GM10248 (cell line): ENCODE data around the gene ISG15.

Source experiments
- CTCF ChIA-PET: fragments of 300-600 bp; sonication (Branson Sonifier 250); formaldehyde crosslinking; extraction: SDS; loops from one replicate; lab custom pipeline; 2021; ENCODE audit warnings: antibody characterized with exemption; lab: Yijun Ruan, JAX
- POLR2A ChIA-PET: fragments of 350-650 bp; sonication (Branson Sonifier 250); formaldehyde crosslinking; extraction: SDS; loops from one replicate; lab custom pipeline; 2020; ENCODE audit warnings: antibody characterized with exemption; lab: Yijun Ruan, JAX
- DNase-seq: peaks from one replicate; pipeline ENCODE4 v3.0.0; 2012; ENCODE audit errors: extremely low spot score
- TF ChIP-seq, protein P1 (sequence below): IDR thresholded peaks from 2 replicates; pipeline ENCODE4 v1.5.1; 2012; ENCODE audit warnings: mild to moderate bottlenecking, low read depth; ENCODE audit errors: extremely low read depth, missing control alignments, control extremely low read depth

The ISG15 gene

GRCh38 chr1:1046243-1046642, 32.9 kb downstream of the ISG15 start:
- TF ChIP-seq, protein P1, sequence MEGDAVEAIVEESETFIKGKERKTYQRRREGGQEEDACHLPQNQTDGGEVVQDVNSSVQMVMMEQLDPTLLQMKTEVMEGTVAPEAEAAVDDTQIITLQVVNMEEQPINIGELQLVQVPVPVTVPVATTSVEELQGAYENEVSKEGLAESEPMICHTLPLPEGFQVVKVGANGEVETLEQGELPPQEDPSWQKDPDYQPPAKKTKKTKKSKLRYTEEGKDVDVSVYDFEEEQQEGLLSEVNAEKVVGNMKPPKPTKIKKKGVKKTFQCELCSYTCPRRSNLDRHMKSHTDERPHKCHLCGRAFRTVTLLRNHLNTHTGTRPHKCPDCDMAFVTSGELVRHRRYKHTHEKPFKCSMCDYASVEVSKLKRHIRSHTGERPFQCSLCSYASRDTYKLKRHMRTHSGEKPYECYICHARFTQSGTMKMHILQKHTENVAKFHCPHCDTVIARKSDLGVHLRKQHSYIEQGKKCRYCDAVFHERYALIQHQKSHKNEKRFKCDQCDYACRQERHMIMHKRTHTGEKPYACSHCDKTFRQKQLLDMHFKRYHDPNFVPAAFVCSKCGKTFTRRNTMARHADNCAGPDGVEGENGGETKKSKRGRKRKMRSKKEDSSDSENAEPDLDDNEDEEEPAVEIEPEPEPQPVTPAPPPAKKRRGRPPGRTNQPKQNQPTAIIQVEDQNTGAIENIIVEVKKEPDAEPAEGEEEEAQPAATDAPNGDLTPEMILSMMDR, result no peak
- ChIA-PET CTCF (no interaction called here), POLR2A (no interaction called here)
- DNase-seq, result no peak

DNA sequence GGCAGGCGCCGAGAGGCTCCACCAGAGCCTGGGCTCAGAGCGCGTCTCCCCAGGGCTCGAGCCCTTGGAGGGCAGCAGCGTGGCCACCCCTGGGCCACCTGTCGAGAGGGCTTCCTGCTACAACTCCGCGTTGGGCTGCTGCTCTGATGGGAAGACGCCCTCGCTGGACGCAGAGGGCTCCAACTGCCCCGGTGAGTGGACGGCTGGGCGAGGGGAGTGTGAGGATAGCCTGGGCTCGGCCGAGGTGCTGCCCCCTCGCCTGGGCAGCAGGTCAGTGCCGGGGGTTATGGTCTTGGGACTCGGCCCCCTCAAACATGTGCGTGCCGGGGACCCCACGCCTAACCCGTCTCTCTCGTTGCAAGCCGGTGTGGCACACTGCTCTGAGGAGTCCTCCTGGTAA, 33.5 kb downstream of the ISG15 start:
- no peak for DNase-seq
- CTCF ChIA-PET, result interaction anchor here (1.0 to 1.4 kb wide), 2 partner anchors 17 to 46 kb away, joined by 3 read pairs; no protein-coding TSS in a partner anchor
- POLR2A ChIA-PET, result no interaction called here
- TF ChIP-seq, protein P1, result no peak

DNA sequence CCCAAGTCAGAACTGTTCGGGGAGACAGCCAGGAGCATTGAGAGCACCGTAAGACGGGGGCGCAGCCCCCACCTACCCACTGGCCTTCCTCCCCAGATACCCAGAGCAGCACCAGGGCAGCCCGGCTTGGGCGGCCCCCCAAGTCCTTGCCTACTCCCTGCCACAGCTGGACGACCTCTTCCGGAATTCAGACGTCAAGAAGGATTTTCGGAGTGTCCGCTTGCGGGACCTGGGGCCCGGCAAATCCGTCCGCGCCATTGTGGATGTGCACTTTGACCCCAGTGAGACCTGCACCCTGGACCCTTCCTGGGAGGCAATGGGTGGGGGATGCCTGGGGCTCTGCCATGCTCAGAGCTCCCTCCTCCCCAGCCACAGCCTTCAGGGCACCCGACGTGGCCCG, 34.1 kb downstream of the ISG15 start:
- ChIA-PET POLR2A (no interaction called here), CTCF (interaction anchor here (1.0 to 1.4 kb wide), 2 partner anchors 17 to 46 kb away, joined by 3 read pairs; no protein-coding TSS in a partner anchor)
- TF ChIP-seq, protein P1, result no peak
- no peak for DNase-seq

DNA sequence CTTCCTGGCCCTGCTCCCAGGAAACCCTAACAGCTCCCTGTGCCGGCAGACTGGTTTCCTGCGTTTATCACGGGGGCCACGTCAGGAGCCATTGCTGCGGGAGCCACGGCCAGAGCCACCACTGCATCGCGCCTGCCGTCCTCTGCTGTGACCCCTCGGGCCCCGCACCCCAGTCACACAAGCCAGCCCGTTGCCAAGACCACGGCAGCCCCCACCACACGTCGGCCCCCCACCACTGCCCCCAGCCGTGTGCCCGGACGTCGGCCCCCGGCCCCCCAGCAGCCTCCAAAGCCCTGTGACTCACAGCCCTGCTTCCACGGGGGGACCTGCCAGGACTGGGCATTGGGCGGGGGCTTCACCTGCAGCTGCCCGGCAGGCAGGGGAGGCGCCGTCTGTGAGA, 34.7 kb downstream of the ISG15 start:
- ChIA-PET CTCF (interaction anchor here (1.4 to 2.1 kb wide), 3 partner anchors 15 to 16 kb away, joined by 3 to 4 read pairs (median 4); no protein-coding TSS in a partner anchor), POLR2A (no interaction called here)
- no peak for DNase-seq
- TF ChIP-seq, protein P1, result no peak

- TF ChIP-seq, protein P1, result no peak
- no peak for DNase-seq
- ChIA-PET CTCF (interaction anchor here (1.4 to 2.1 kb wide), 2 partner anchors 16 kb away, joined by 4 read pairs; no protein-coding TSS in a partner anchor), POLR2A (no interaction called here)
Observed at GRCh38 chr1:1048765-1049164, 35.5 kb downstream of the ISG15 start.

DNA sequence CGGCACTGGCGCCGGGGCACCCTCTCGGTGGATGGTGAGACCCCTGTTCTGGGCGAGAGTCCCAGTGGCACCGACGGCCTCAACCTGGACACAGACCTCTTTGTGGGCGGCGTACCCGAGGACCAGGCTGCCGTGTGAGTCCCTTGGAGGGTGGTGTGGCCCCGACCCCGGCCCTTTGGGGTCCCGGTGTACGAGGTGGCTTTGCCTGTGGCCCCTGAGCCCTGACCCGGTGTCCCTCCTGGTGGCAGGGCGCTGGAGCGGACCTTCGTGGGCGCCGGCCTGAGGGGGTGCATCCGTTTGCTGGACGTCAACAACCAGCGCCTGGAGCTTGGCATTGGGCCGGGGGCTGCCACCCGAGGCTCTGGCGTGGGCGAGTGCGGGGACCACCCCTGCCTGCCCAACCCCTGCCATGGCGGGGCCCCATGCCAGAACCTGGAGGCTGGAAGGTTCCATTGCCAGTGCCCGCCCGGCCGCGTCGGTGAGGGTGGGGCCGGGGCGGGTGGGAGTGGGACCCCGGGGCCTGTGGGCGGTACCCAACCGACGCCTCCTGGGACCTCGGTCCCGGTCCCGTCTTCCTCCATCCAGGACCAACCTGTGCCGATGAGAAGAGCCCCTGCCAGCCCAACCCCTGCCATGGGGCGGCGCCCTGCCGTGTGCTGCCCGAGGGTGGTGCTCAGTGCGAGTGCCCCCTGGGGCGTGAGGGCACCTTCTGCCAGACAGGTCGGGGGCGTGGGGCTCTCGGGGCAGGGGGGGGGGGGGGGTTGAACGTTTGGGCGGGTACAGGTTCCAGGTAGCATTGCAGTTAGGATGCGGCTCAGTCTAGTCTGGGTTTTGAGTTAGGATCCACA, 36.2 kb downstream of the ISG15 start:
- ChIA-PET POLR2A (no interaction called here), CTCF (interaction anchor here (1.4 to 2.1 kb wide), 2 partner anchors 15 to 17 kb away, joined by 4 read pairs; no protein-coding TSS in a partner anchor)
- DNase-seq, result no peak
- TF ChIP-seq, protein P1, result no peak
